ENCODE data around the gene SLC16A13. TPM values are rescaled to one million over a fixed set of nuclear protein-coding genes. Genes with fewer than 3 reads are reported as not detected.
"Not testable (repeated sequence)": the region's sequence is repeated elsewhere in the genome, so short reads cannot be mapped to it uniquely, and the experiment has no call there.

The SLC16A13 gene
- total RNA-seq, 2 experiments from 2014 or later = 8.3 to 9.6 TPM

DNA sequence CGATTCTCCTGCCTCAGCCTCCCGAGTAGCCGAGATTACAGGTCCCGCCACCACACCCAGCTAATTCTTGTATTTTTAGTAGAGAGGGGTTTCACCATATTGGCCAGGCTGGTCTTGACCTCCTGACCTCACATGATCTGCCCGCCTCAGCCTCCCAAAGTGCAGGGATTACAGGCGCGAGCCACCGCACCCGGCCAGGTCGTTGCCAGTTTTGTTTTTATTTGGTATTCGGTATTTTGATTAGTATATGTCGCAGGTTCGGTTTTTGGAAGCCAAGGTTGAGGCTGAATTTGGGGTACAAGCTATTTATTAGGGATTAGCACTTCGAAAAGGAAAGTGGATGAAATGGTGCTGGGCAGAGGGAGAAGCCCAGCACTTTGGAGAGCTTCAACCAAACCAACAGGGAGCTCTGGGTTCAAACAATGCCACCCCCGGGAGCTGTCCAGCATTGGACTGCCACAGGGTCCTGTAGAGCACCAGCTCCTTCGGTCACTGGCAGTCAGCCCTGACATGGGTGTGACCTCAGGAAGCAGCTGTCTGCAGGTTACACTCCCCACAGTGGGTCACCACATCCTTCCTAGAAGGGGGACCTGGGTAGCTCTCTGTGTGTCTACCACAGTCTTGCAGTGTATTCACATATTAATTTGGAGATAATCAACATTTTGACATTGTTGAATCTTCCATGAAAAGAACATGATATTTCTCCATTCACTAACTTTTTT, 45.7 kb downstream of the SLC16A13 start:
- Mint-ChIP-seq H3K4me3 (no peak overlapping the region), H3K4me1 (peaks cover 21% of the 10 kb centered on the region), H3K27me3 (peaks cover 4% of the 10 kb centered on the region), H3K36me3 (ENCODE audit: low read depth) (no peaks in the 10 kb centered on the region), H3K27ac (no peak overlapping the region), H3K9me3 (ENCODE audit: low read depth) (no peaks in the 10 kb centered on the region)
- CTCF ChIA-PET = interaction anchor here (1.4 kb wide), 1 partner anchor 171 kb away, joined by 4 read pairs; no protein-coding TSS in a partner anchor
- intact Hi-C loops (cut with DNase I, micrococcal nuclease) = no loop called here
- POLR2A ChIA-PET = no interaction called here
- DNase-seq (peak; percentile 25), ATAC-seq (peak; percentile 49)

GRCh38 chr17:7083592-7083991, 47.8 kb downstream of the SLC16A13 start:
- ChIA-PET CTCF (no interaction called here), POLR2A (no interaction called here)
- no peaks in the 10 kb centered on the region for H3K9me3 Mint-ChIP-seq (ENCODE audit: low read depth)
- peaks cover 21% of the 10 kb centered on the region for H3K4me1 Mint-ChIP-seq
- no peak overlapping the region for H3K4me3 Mint-ChIP-seq
- ATAC-seq = no peak
- DNase-seq = no peak
- H3K27ac Mint-ChIP-seq = no peak overlapping the region
- peaks cover 7% of the 10 kb centered on the region for H3K27me3 Mint-ChIP-seq
- H3K36me3 Mint-ChIP-seq (ENCODE audit: low read depth) = no peaks in the 10 kb centered on the region
- intact Hi-C loops (cut with DNase I, micrococcal nuclease) = no loop called here

- Mint-ChIP-seq H3K4me1 (peaks cover 21% of the 10 kb centered on the region), H3K4me3 (no peak overlapping the region), H3K36me3 (ENCODE audit: low read depth) (no peaks in the 10 kb centered on the region), H3K27me3 (peaks cover 9% of the 10 kb centered on the region), H3K27ac (no peak overlapping the region), H3K9me3 (ENCODE audit: low read depth) (no peaks in the 10 kb centered on the region)
- ATAC-seq (no peak), DNase-seq (no peak)
- ChIA-PET CTCF (no interaction called here), POLR2A (no interaction called here)
- intact Hi-C loops (cut with DNase I, micrococcal nuclease) = no loop called here
Observed at GRCh38 chr17:7084088-7084487, 48.3 kb downstream of the SLC16A13 start.

- ATAC-seq; H3K4me1 Mint-ChIP-seq; DNase-seq; POLR2A ChIA-PET; H3K4me3 Mint-ChIP-seq; H3K9me3 Mint-ChIP-seq (ENCODE audit: low read depth); H3K27ac Mint-ChIP-seq; intact Hi-C loops (cut with DNase I, micrococcal nuclease); H3K36me3 Mint-ChIP-seq (ENCODE audit: low read depth); CTCF ChIA-PET: not testable (repeated sequence)
- H3K27me3 Mint-ChIP-seq = peaks cover 11% of the 10 kb centered on the region
Observed at GRCh38 chr17:7088442-7088841, 52.6 kb downstream of the SLC16A13 start.

DNA sequence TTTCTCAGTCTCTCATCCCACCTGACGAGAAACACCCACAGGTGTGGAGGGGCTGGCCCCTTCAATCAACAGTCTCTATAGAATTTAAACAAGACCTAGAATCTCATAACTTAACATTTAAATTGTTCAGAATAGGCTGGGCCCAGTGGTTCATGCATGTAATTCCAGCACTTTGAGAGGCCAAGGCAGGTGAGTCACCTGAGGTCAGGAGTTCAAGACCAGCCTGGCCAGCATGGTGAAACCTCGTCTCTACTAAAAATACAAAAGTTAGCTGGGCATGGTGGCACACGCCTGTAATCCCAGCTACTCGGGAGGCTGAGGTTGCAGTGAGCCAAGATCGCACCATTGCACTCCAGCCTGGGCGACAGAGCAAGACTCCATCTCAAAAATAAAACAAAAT, 53.8 kb downstream of the SLC16A13 start:
- H3K4me1 Mint-ChIP-seq; ATAC-seq; H3K27ac Mint-ChIP-seq; H3K9me3 Mint-ChIP-seq (ENCODE audit: low read depth); CTCF ChIA-PET; H3K36me3 Mint-ChIP-seq (ENCODE audit: low read depth); DNase-seq; intact Hi-C loops (cut with DNase I, micrococcal nuclease); POLR2A ChIA-PET; H3K4me3 Mint-ChIP-seq; H3K27me3 Mint-ChIP-seq: not testable (repeated sequence)

Other genes with a start within 250 kb of the SLC16A13 start
- not detected for gene TEKT1, start 204.3 kb upstream of the SLC16A13 start, total RNA-seq
- not detected for gene ALOX12, start 40.0 kb upstream of the SLC16A13 start, total RNA-seq
- gene RNASEK, start 23.4 kb upstream of the SLC16A13 start, total RNA-seq = 100 to 1,000 TPM; 112 to 145 TPM
- under 1 TPM; 0.27 to 0.46 TPM for gene BCL6B, start 13.0 kb upstream of the SLC16A13 start, total RNA-seq
- gene SLC16A11, start 8.1 kb downstream of the SLC16A13 start, total RNA-seq = 1 to 10 TPM; 1.2 to 1.5 TPM
- gene CLEC10A, start 44.2 kb downstream of the SLC16A13 start, total RNA-seq = not detected
- gene ASGR2, start 78.8 kb downstream of the SLC16A13 start, total RNA-seq = not detected
- 1 to 10 TPM; 1.1 to 2.2 TPM for gene ASGR1, start 143.4 kb downstream of the SLC16A13 start, total RNA-seq
- 10 to 100 TPM; 11.7 to 15.4 TPM for gene DLG4, start 183.8 kb downstream of the SLC16A13 start, total RNA-seq
- gene ACADVL, start 183.9 kb downstream of the SLC16A13 start, total RNA-seq = 100 to 1,000 TPM; 263 to 345 TPM
- gene DVL2, start 198.5 kb downstream of the SLC16A13 start, total RNA-seq = 10 to 100 TPM; 49.1 to 53.3 TPM
- 10 to 100 TPM; 23.6 to 35.2 TPM for gene PHF23, start 203.4 kb downstream of the SLC16A13 start, total RNA-seq
- gene GABARAP, start 206.4 kb downstream of the SLC16A13 start, total RNA-seq = 100 to 1,000 TPM; 123 to 162 TPM
- gene CTDNEP1, start 215.7 kb downstream of the SLC16A13 start, total RNA-seq = 100 to 1,000 TPM; 158 to 203 TPM
- 10 to 100 TPM; 58.1 to 62.3 TPM for gene ELP5, start 216.2 kb downstream of the SLC16A13 start, total RNA-seq
- gene CLDN7, start 226.5 kb downstream of the SLC16A13 start, total RNA-seq = under 1 TPM; 0.53 to 0.72 TPM
- gene SLC2A4, start 245.7 kb downstream of the SLC16A13 start, total RNA-seq = under 1 TPM; 0.16 to 0.25 TPM